Activated naive CD8-positive, alpha-beta T cell treated with anti-CD3 and anti-CD28 coated beads, Interleukin-2, amount 50 U/mL, for 16 hours (primary cell): Measurements from ENCODE around the gene SEMA3D.
"Not testable (repeated sequence)": the region's sequence is repeated elsewhere in the genome, so short reads cannot be mapped to it uniquely, and the experiment has no call there.

Experiments
- DNase-seq: peaks from one replicate; pipeline ENCODE4 v3.0.0-alpha.2; 2020; ENCODE audit warnings: low read depth, low spot score

Gene SEMA3D

DNA sequence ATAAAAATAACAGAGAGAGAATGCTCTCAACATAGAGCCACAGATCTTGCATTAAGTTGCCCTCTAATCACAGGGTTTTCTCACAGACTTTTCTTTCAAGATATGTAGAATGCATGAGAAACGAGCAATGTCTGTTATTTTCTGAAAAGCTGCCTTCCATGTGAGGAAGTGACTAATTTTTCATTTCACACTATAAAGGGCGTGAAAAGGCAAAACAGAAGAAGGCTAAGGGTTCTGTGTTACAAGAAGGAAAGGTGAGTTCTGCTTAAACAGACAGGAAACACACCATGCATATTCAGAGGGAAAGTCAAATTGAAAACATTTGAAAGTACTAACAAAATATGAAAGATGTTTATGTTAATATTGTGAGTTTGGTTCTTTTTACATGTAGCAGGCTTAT, 189.2 kb downstream of the SEMA3D start:
- no peak for DNase-seq

DNA sequence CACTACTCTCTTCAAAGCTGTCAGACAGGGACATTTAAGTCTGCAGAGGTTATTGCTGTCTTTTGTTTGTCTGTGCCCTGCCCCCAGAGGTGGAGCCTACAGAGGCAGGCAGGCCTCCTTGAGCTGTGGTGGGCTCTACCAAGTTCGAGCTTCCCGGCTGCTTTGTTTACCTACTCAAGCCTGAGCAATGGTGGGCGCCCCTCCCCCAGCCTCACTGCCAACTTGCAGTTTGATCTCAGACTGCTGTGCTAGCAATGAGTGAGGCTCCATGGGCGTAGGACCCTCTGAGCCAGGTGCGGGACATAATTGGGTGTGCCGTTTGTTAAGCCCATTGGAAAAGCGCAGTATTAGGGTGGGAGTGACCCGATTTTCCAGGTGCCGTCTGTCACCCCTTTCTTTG, 193.9 kb downstream of the SEMA3D start:
- not testable (repeated sequence) for DNase-seq

GRCh38 chr7:84985073-84985784, 201.6 kb downstream of the SEMA3D start:
- DNase-seq = no peak

DNA sequence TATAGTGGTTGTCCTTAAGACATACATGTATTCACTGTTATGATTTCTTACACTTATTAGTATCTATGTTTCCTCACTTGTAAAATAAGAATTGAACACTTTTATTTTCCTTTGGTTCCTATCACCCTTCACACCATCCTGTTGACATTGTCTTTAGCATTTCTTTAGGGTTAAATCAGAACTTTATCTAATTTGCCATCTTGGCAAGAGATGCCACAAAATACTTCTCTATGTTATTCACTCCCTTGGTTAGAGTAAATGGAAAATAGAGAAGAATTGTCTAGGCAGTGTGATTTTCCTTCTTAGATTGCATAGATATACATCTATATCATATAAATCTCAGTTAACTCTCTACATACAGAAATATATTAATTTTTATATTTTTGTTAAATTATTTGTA, 204.7 kb downstream of the SEMA3D start:
- DNase-seq = no peak

DNA sequence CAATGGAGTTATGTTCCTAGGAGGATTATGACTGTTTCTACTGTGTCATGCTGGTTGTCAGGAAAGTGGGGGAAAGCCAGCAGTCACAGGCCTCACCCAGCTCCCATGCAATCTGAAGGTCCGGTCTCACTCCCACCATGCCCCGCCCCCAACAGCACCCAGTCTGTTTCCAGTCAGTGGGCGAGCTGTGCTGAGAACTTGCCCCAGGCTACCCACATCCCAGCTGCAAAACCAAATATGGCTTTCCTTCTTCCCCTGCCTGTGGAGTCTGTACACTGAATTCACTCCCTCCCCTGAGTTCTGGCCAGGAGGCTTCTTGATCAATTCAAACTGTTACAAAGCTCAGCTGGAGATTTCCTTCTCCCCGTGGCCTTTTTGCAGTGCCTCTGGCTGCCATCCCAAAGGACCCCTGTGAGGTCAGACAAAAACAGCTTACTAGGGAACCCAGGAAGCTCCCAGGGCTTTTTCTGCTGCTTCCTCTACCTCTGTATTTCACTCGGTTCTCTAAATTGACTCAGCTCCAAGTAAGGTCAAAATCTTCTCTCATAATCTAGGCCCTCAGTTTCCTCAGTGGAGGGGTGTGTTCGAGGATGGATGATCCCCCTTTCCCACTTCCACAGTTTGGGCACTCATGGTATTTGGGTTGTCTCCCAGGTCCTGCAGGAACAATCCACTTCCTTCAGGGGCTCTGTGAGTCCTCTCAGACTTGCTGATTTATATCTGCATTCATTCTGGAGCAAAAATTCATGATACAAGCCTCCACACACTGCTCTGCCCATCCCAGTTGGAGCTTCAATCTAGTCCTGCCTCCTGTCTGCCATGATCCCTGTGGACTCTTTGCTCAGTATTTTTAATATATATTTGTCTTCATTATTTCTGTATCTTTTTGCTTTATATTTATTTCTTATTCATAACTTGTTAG, 205.5 kb downstream of the SEMA3D start:
- DNase-seq = no peak

GRCh38 chr7:84975586-84976185, 211.2 kb downstream of the SEMA3D start:
- no peak for DNase-seq

- DNase-seq = no peak
Observed at GRCh38 chr7:84971360-84971759, 215.5 kb downstream of the SEMA3D start.

- no peak for DNase-seq
Observed at GRCh38 chr7:84970670-84971069, 216.2 kb downstream of the SEMA3D start.

- DNase-seq = no peak
Observed at GRCh38 chr7:84953234-84953633, 233.6 kb downstream of the SEMA3D start.

DNA sequence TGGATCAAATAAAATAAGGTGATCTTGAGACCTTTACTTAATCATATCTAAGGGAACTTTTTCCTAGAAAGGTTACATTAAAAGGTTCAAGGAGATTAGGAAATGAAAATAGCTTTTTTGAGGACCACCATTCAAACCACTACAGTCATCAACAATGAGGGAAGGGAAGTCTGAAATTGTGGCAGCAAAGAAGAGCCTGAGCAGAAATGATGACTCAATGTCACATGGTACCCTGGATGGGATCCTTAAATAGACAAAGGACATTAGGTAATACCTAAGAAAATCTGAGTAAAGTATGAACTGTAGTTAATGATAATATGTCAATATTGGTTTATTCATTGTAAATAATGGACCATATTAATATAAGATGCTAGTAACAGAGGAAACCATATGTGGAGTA, 236.0 kb downstream of the SEMA3D start:
- DNase-seq = no peak

- DNase-seq = no peak
Observed at GRCh38 chr7:84949501-84949900, 237.4 kb downstream of the SEMA3D start.

DNA sequence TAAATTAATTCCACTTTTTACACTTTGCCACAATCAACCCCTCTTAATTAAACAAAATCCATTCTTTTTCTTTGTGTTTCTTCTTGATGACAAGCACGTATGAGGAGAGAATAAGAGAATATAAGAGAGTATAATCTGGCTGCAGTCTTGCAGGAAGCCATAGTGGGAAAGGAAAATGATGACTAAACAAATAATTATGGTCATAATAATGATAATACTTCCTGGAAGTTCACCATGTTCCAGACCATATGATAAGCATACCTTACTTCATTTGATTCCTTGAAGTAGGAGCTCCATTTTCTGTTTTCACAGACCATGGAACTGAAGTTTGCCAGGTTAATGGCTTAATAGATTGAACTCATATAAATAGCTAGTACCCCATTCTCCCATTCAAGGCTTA, 237.8 kb downstream of the SEMA3D start:
- DNase-seq = no peak

DNA sequence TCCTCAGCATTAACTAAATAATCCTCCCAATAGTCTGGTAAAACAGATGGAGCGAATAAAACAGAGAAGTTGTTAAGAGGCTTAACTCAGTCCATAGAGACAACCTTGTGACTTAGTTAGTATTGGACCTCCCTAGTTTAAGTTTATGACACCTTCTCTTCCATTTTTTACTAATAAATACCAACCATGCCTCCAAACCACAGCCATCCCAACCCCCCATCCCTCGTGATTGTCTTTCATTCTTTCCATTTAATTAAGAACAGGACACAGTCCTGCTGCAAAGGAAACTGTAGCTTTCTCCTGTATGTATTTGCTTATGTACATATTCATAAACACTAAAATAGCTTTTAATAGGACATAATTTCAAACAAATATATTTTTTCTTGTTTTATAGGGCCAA, 238.2 kb downstream of the SEMA3D start:
- no peak for DNase-seq

DNA sequence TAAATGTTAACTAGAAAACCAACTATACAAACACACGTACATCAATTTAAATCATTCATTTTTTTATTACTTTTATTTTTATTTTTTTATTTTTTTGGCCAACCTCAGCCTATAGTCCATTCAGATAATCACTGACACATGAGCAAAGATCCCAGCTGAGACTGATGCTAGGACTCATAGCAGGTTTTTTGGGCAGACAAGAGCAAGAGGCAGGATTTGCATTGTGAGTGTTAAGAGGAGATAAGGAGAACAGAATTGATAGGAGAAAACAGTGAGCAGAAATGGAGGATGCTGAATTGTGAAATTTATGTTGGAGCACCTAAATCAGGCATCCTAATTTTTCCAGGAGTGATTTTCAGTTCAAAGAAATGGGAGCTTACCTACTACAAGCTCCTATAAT, 240.3 kb downstream of the SEMA3D start:
- no peak for DNase-seq
